Measurements from ENCODE around the gene NUDT3.
"Not testable (repeated sequence)": the region's sequence is repeated elsewhere in the genome, so short reads cannot be mapped to it uniquely, and the experiment has no call there.

GRCh38 chr6:34324221-34324620 lies 68.2 kb downstream of the NUDT3 start:
- TF ChIP-seq POLR2AphosphoS5, CTCF, POLR2A (IDR thresholded peaks at IDR 0.05): not testable (repeated sequence)
